DMS53 treated with DMSO at 0.1 percent for 48 hours (cell line): ENCODE data around the gene RFX1.

Source experiments
- DNase-seq: peaks from one replicate; lab custom pipeline; 2025; ENCODE audit not compliant: unreplicated experiment; lab: John Stamatoyannopoulos, UW

Gene RFX1

DNA sequence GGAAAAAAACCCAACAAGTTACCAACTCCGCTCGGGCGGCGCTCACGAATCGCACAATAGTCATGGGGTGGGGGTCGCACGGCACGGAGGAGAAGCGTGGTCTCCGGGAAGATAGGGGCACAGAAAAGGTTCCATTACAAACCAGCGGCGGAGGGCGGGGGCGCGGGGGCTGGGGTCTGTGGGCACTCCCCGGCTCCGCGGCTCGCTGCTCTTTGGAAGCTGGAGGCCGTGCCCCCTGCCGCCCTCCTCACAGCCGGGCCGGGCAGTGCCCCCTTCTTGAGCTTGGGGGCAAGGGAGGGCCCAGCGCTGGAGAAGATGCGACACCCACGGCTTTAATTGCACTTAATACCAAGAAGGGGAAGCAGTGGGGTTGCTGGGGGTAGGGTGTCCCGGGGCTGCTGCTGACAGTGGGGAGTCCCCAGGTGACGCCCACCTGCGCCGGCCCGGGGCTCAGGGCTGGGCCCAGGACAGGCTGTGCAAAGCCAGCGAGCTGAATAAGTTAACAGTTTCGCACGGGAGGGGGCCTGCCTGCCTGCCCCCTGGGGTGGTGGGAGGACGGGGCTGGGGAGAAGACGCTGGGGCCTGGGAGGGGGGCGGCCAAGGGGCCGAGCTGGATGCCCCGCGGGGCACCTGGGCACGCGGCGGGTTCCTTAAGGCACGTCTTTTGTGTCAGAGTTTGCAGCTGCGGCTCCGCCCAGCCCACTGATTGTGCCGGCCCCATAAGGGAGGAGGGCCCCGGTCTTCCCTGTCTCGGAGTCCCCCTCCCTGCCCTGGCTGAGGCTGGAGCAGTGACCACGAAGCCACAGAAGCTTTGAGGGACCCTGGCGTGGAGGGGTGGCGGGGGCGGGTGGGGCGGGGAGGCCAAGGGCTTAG, 44.1 kb downstream of the RFX1 start:
- DNase-seq, result no peak

DNA sequence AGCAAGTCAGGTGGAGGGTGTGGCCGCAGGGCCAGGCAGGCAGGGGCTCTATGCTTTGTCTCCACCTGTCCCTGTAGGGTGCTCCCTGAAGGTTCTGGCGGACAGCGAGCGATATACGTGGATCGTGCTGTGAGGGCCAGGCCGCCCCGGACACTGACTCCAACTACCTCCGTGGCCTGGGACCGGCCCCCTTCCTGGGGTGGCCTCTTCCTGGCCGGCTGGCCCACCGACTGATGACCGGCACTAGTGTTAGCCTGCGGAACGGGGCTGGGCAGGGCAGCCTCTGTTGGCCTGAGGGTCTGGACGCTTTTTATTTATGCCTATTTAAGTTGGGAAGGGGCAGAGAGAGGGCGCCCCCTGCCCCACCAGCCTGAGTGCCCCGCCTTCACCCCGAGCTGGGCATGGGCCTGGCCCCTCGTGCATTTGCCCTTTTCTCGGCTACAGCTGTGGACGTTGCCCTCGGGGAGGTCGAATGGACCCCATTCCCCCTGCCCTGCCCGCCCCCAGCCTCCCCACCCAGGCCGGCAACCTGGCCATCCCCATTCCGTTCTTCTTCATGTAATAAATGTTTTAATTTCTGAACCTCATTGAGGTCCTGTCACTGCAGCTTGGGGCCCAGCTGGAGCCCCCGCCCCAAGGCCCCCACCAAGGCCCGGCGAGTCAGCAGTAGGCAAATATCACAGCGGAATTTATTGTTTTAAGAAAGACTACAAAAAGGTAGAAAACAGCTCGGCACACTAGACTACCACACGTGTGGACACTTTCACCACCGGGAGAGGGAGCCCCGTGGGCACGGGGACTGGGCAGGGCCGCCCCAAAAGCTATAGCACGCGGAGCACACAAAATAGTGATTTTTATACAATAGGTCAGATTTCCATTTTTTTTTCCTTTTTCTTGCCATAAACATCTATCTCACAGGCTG, 45.0 kb downstream of the RFX1 start:
- DNase-seq, result no peak

DNA sequence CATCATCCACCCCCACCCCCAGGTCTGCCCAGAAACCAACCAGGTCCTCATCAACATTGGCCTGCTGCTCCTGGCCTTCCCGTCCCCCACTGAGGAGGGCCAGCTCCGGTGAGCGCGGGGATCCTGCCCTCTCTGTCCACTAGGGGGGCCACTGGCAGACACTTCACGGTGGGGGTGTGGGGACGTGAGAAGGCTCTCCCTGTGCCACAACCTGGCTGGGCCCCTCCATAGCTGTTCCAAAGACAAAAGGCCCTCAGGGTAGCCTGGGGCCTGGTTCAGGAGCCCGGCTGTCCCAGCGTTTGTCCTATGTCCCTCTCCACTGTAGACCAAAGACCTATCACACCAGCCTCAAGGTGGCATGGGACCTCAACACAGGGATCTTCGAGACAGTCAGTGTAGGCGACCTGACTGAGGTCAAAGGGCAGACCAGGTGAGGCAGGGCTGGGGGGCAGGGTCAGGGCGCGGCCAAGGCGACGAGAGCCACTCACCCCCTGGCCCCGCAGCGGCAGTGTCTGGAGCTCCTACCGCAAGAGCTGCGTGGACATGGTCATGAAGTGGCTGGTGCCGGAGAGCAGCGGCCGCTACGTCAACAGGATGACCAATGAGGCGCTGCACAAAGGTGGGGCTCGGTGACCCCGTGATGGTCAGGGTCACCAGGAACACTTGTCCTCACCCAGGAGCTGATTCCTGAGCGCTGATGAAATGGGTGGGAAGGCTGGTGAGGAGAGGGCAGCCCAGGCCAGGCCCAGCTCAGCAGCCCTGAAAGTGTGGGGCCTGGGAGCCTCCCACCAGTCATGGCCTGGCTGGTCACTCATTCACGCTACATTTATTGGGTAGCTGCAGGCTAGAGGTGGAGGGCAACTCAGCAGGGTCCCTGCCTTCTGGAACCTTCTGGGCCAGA, 45.9 kb downstream of the RFX1 start:
- DNase-seq, result no peak

DNA sequence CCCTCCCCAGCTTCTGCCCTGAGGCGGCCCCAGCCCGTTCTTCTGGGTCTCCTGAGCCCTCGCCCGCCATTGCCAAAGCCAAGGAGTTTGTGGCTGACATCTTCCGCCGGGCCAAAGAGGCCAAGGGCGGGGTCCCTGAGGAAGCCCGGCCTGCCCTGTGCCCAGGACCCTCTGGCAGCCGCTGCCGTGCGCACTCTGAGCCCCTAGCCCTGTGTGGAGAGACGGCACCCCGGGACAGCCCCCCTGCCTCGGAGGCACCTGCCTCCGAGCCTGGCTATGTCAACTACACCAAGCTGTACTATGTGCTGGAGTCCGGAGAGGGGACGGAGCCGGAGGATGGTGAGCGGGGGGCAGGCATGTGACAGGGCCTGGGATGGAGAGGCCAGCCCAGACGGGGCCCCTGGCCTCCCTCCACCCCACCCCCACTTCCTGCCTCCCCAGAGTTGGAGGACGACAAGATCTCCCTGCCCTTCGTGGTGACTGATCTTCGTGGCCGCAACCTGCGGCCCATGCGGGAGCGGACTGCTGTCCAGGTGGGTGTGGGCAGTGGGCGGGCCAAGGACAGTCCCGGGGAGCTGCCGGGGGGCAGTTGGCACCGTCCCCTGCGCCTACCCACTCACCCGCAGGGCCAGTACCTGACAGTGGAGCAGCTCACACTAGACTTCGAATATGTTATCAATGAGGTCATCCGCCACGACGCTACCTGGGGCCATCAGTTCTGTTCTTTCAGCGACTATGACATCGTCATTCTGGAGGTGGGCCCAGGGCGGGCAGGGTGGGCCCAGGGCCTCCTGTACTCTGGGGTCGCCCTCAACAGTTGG, 46.8 kb downstream of the RFX1 start:
- DNase-seq, result no peak

DNA sequence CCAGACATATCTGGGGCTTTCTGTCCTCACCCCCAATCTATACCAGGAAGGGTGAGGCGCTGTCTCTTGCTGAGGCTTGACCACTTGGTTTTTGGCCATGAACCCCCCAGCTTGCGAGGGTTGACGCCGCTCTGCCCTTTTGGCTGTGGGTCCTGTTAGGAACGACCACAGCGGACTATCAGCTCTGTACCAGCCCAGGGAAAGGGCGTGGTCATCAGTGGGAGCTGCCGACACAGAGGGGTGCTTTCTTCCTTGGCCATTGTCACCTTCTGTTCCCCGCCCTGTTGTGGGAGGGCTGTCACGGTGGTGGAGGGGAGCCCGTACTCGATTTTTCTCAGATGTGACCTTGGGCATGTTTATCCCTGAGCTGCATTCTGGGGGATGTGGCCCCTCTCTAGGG, 48.1 kb downstream of the RFX1 start:
- DNase-seq, result no peak

DNA sequence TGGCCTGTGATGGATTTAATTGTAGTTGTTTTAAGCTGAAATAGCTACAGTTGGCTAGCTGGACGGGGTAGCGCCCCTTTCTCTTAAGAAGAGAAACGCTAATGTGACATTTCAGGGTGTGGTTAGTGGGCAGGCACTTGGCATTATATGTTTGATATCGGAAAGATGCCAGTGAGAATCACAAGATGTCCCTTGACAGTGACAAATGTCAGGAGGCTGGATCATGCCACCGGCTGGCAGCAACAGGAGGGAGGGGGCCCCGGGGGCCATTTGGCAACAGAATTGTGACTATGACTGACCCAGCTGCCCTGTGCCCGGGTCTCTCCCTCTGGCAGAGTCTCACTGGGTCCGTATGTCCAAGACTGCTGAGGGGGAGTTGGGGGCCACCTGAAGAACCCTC, 49.1 kb downstream of the RFX1 start:
- DNase-seq, result no peak

DNA sequence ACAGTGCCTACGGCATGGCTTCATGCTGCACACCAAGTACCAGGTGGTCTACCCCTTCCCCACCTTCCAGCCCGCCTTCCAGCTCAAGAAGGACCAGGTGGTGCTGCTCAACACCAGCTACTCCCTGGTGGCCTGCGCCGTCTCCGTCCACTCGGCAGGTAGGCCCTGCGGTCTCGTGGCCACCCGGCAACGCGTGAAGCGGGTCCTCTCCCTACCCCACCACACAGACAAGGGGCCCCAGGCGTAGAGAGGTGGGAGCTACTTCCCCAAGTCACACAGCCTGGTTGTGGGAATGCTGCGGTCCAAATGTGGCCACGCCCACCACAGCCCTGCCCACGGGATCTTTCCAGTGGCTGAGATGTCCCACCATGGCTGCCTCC, 49.8 kb downstream of the RFX1 start:
- no peak for DNase-seq

DNA sequence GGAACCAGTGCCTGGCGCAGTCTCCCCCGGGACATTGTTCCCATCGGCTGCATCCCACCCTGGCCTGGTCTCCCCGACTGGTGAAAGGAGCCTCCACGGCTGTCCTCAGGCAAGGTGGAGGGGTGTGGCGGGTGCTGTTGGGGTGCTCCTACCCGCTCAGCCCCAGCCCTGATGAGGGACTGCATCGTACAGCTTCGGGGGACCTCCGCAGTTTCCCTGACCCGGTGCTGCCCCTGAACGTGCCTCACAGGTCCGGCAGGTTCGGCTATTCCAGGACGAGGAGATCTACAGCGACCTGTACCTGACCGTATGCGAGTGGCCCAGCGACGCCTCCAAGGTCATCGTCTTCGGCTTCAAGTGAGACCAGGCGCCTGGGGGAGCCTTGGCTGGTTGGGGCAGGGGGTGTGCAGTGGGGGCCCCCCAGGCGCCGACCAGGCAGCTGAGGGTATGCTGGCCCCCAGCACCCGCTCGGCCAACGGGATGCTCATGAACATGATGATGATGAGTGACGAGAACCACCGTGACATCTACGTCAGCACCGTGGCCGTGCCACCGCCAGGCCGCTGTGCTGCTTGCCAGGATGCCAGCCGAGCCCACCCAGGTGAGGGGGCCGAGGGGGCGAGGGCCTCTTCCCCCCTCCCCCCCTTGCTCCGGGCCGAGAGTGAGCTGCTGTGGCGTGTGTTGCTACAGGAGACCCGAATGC, 50.3 kb downstream of the RFX1 start:
- DNase-seq, result no peak

DNA sequence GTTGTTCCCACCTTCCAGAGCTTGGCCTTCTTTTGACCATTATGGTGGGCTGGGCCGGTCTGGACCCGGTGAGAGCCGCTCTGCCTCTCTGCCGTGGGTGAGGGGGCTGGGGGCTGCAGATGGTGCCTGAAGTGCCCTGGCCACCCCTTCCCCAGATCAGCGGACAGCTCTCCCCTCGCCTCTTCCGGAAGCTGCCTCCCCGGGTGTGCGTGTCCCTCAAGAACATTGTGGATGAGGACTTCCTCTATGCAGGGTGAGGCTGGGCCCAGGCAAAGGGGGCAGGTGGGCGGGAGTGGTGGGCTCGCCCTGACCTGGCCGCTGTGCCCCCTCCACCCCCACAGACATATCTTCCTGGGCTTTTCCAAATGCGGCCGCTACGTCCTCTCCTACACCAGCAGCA, 51.9 kb downstream of the RFX1 start:
- no peak for DNase-seq

DNA sequence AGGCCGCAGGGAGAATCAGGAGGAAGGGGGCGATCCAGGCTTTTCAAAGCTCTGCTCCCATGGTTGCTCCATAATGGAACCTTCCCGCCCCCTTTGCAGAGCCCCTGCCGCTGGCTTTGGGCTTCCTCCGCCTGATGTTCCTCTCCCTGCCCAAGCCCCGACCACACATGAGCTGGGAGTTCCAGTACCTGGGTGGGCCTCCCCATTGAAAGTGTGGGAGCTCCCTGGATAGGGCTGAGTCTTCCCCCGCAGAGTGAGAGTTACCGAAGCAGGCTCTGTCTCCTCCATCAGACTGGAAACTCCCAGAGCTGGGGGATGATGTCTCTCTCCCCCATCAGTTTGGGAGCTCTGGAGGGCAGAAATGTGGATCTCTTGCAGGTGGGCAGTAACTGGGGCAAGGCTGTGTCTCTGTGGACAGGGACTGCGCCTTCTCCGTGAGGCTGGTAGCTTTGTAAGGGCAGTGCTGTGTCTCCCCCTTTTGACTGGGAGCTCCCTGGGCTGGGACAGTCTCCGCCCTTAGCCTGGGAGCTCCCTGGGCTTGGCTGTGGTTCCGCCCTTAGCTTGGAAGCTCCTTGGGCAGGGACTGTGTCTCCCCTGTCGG, 53.1 kb downstream of the RFX1 start:
- no peak for DNase-seq

DNA sequence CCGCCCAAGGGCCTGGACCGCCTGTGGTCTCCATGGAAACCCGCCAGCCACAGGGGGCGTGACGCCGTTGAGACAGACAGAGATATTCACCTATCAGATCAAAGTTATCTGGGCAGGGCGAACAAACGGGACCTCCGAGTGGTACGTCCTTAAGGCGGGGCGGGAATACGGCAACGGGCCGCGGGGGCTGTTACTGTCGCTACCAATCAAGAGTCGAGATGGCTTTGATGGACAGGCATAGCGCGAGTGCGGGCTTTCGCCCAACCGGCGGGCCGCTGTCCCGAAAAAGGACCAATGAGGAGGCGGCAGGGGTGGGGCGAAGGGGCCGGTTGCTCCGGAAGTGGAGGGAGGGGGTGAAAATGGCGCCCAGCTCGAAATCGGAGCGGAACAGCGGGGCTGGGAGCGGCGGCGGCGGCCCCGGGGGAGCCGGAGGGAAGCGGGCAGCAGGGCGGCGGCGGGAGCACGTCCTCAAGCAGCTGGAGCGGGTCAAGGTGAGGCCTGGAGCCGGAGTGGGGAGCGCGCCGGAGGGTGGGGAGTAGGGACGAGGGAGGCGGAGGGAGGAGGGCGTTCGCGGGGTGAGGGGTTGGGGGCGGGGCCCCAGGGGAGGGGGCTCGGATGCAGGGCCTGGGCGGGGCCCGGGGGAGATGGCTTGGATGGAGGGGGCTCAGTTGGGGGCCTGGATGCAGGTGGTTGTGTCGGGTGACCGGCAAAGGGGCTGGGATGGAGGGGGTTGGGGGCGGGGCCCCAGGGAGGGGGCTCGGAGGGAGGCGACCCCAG, 53.8 kb downstream of the RFX1 start, which contains the start of gene DCAF15:
TSS of gene DCAF15 (plus strand) at position 356 of the 777 bp plus-strand sequence. CDS start at position 360, 4 bp downstream.
- peak; percentile 94 for DNase-seq

DNA sequence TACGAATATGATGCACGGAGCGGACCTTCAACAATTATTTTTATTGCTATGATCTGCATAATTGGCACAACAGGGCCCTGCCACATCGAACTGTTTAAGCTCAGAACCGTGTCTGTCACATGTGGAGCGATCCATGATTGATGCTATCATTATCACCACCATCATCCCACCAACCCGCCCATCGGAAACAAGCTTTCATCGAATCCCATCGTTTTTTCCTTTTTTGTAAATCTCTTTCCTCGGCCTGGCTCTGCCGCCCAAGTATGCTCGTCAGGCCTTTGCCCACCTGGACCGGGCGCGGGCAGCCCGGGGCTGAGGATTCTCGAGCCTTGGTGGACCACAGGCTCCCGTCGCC, 54.3 kb downstream of the RFX1 start:
- no peak for DNase-seq

DNA sequence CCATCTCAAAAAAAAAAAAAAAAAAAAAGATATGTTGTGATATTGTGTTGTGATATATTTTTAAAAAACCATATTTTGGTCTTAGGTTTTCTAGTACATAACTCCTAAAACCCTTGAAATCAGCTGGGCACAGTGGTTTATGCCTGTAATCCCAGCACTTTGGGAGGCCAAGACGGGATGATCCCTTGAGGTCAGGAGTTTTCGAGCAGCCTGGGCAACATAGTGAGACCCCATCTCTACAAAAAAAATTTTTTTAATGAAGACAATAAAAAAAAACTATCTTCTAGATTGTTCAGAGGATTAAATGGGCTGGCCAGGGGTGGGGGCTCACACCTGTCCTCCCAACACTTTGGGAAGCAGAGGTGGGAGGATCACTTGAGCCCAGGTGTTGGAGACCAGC, 55.1 kb downstream of the RFX1 start:
- no peak for DNase-seq

DNA sequence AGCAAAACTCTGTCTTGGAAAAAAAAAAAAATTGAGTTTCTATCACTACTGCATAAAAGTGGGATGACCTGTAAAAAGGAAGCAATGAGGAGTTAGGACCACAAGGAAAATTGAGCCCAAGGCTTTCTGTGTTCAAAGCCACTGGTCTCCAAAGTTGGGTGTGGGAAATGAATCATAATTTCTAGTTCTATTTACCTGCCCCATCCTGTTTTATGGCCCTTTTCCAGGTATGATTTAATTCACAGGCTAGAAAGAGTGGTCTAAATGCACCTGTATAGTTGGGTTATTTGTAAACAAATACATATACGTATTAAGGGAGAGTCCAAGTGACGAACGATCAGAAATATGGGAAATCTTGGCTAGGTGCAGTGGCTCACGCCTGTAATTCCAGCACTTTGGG, 59.7 kb downstream of the RFX1 start:
- no peak for DNase-seq

DNA sequence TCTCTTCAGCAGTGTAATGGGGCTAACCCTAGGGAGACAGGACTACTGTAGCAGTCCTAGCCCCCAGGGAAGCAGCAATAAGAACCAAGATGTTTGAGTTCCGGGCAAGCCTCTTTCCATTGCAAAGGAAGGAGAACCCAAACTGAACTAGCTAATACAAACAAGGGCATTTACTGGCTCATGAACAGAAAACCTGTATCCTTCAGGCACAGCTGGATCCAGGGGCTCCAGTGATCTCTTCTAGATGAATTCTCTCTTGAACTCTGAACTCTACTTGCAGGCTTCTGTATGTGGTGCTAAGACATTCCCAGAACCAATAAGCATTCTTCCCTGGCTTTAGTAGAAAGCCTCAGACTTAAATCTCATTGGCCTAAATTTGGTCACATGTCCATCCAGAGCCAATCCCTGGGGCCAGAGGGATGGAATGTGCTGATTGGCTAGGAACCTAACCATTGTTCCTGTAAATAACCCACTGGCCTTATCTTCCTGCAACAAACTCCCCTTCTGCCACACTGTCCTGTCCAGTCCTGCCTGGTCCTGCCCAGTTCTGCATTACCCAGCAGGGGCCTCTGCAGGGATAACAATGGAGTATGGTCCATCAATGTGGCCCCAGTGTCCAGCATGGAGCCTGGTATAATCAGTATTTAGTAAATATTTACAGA, 64.0 kb downstream of the RFX1 start:
- no peak for DNase-seq

DNA sequence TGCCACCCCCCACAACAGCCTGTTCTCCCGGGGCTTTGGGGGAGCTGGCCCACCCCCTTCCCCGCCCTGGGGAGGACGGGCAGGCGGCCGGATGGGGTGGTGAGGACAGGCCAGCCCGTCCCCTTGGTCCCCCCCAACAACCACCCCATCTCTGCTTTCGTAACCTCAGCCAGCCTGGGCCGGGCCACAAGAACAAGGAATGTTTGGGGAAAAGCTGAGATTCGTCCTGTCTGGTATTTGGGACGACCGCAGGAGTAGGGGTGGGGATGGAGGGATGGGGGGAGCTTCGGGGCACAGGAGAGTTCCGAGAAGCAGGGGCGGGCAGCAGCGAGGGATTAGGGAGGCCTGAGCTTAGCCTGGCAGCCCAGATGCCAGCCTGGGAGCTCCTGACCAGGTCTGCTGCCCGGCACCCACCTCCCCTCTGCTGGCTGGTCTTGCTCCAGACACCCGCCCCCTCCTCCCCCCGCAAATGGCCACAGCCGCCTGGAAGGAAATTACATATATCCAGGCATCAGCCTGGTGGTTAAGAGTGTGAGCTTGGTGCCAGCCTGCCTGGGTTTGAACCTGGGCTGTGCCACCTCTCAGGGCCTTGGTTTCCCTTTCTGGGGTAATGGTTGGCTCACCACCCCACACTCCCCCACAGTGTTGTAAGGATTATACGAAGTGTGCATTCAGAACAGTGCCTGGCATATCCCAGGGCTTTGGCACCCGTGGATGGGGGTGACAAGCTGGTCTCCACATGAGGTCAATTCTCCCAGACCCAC, 67.6 kb downstream of the RFX1 start, which contains the start of gene PODNL1:
TSS of gene PODNL1 (minus strand) at position 117 of the 764 bp plus-strand sequence. CDS start 236 bp downstream, outside the sequence.
- no peak for DNase-seq
